Mesodermal cell (in vitro differentiated cells): ENCODE data around the gene DGKG.

ENCODE experiments used
- H3K27ac ChIP-seq: 2 replicates; pipeline ENCODE4 v1.7.0; 2013; ENCODE audit warnings: mild to moderate bottlenecking, low read depth, low read length, moderate library complexity; ENCODE audit not compliant: severe bottlenecking
- H3K36me3 ChIP-seq: 2 replicates; pipeline ENCODE4 v1.7.1; 2013; ENCODE audit warnings: mild to moderate bottlenecking, low read length, moderate library complexity; ENCODE audit not compliant: control insufficient read depth, insufficient read depth
- H3K4me1 ChIP-seq: one replicate; pipeline ENCODE4 v1.7.1; 2013; ENCODE audit warnings: mild to moderate bottlenecking, low read length; ENCODE audit not compliant: insufficient read depth, control insufficient read depth, poor library complexity, severe bottlenecking
- H3K4me3 ChIP-seq: 2 replicates; pipeline ENCODE4 v1.7.0; 2013; ENCODE audit warnings: low read length, control low read depth, mild to moderate bottlenecking; ENCODE audit not compliant: insufficient read depth, poor library complexity, severe bottlenecking; ENCODE audit errors: extremely low read depth
- H3K9me3 ChIP-seq: 2 replicates; pipeline ENCODE4 v1.7.1; 2013; ENCODE audit warnings: mild to moderate bottlenecking, low read length, moderate library complexity; ENCODE audit not compliant: control insufficient read depth
- WGBS, 2 experiments: methylation state at CpG; one replicate each; pipeline ENCODE4 v1.1.5; 2013; ENCODE audit warnings: missing lambda C conversion rate in 2 of 2; ENCODE audit not compliant: insufficient coverage in 2 of 2; 5-methylcytosine and 5-hydroxymethylcytosine counted together

The DGKG gene

GRCh38 chr3:186152889-186153292 lies 209.1 kb downstream of the DGKG start:
- no peaks in the 10 kb centered on the region for H3K36me3 ChIP-seq
- no peaks in the 10 kb centered on the region for H3K4me1 ChIP-seq
- no peaks in the 10 kb centered on the region for H3K9me3 ChIP-seq
- no peak overlapping the region for H3K4me3 ChIP-seq
- H3K27ac ChIP-seq = no peak overlapping the region
- 93% methylated on average over 5 of the region's 9 CpGs; no CpG with 5 or more reads in 1 of the 2 experiments for WGBS, 2 experiments

- Histone ChIP-seq H3K4me1 (no peaks in the 10 kb centered on the region), H3K27ac (no peak overlapping the region), H3K9me3 (no peaks in the 10 kb centered on the region), H3K4me3 (no peak overlapping the region), H3K36me3 (no peaks in the 10 kb centered on the region)
- WGBS, 2 experiments = 84 to 97% methylated on average over 6 of the region's 8 CpGs
Observed at GRCh38 chr3:186152361-186152798, 209.7 kb downstream of the DGKG start.

DNA sequence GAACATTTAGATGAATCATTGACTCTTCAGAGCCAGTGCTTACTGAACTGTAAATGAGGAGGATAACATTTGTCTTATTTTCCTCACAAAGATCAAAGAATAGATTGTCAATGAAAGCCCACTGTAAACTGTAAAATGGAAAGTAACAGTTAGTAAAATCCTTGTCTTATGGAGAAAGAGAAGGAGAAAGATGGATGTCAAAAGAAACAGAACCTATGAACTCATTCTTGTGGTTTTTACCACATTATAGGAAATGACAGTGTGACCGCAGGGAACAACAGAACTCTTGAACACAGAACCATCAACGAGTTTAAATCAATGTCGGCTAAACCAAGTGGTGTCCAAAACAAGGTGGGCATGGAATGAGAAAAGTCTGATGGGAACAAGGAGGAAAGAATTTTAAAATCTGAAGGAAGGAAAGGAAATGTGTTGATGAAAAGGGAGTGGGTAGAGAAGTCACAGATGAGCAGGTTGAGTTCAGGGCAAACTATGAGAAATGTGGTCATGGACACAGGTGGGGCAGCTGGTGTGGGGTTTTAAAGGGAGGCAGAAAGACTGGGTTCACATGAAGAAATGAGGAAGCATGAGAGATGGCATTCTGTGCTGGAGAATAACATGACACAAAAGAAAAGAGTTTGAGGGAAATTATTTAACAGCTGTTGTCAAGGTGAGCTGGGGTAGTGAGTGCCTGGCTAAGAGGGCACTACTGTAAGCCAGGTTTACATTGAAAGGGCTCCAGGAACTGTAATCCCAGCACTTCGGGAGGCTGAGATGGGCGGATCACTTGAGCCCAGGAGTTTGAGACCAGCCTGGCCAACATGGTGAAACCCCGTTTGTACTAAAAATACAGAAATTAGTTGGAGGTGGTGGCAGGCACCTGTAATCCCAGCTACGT lies 210.7 kb downstream of the DGKG start:
- Histone ChIP-seq H3K27ac (no peak overlapping the region), H3K4me1 (no peaks in the 10 kb centered on the region), H3K4me3 (no peak overlapping the region), H3K9me3 (no peaks in the 10 kb centered on the region), H3K36me3 (no peaks in the 10 kb centered on the region)
- 93 to 97% methylated on average over 5 to 6 of the region's 7 CpGs for WGBS, 2 experiments

DNA sequence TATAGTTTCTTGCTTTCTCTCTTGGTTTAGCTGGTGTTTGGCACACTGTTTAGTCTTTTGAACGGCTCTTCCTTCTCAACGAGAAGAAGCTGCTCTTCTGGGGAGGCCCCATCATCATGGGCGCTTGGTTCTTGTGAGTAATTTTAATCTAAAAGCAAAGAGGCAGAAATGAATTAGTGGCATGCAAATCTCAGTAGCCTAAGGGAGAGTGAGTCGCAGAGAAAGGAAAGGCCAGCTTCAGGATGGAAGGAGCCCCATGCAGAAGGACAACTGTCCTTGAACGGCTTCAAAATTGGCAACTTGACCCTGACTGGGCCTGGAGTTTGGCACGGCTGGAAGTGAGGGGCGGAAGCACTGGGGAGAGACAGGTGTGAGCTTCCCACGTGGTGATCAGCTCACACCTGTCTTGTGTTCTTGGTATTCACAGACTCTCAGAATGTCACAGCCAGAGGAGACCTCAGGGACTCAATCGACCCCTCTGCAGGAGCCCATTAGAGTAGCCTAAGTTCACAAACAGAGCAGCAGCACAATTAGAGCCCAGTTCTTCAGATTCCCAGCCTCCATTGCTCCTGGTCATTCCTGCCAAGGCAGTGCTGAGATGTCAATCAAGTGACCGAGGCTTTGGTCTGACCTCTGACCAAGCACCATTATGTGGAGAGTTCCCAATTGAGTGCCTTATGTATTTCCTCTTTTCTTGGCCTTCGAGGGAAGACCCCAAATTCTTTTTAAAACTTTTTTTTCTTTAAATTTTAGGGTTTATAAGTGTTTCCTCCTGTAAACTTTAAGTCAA lies 211.8 kb downstream of the DGKG start:
- Histone ChIP-seq H3K4me1 (no peaks in the 10 kb centered on the region), H3K27ac (no peak overlapping the region), H3K36me3 (no peaks in the 10 kb centered on the region), H3K4me3 (no peak overlapping the region), H3K9me3 (no peaks in the 10 kb centered on the region)
- 81 to 84% methylated on average over 9 to 10 of the region's 11 CpGs for WGBS, 2 experiments

DNA sequence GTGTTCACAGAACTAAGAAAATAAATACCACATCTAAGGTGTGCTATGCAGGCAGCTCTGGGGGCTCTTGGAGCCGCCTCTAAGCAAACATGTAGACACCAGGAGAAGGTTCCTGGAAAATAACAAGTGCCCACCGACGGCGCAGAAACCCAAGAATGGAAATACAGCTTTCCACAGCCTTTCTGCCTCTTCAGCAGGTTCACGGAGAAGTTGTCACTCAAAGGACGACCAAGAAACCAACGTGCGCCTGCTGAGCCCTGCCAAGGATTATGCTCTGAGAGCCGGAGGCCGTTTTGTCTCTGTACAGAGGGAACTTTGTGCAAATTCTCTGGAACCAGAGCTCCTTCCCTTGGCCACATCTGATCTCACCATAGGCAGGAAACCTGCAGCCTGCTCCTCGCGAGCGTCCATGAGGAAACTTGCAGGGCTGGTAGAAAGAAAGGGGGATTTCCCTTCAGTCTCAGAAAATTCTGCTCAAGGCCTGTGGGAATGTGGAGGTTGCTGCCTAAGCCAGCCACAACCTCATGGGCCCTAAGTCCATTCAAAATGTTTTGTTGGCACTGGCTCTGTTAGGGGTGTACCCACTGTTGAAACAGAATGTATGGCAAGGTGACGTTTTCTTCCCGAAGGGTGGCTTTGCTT lies 212.6 kb downstream of the DGKG start:
- Histone ChIP-seq H3K9me3 (no peaks in the 10 kb centered on the region), H3K36me3 (no peaks in the 10 kb centered on the region), H3K4me3 (no peak overlapping the region), H3K27ac (no peak overlapping the region), H3K4me1 (no peaks in the 10 kb centered on the region)
- WGBS, 2 experiments = 86 to 93% methylated on average over 12 to 13 of the region's 15 CpGs

DNA sequence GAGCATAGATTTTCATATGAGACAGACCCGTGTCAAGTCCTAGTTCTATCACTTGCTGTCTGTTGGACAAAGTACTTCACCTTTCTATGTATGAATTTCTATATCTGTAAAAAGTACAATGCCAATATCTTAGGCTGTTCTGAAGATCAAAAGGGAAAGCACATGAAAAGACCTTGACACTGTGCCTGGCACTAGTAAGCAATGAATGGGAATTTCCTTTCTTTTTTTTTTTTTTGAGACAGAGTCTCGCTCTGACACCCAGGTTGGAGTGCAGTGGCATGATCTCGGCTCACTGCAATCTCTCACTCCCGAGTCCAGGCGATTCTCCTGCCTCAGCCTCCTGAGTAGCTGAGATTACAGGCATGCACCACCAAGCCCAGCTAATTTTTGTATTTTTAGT lies 217.8 kb downstream of the DGKG start:
- Histone ChIP-seq H3K4me1 (peaks cover 4% of the 10 kb centered on the region), H3K4me3 (no peak overlapping the region), H3K27ac (no peak overlapping the region), H3K36me3 (no peaks in the 10 kb centered on the region), H3K9me3 (no peaks in the 10 kb centered on the region)
- 80 to 100% methylated on average over 1 to 4 of the region's 5 CpGs for WGBS, 2 experiments

DNA sequence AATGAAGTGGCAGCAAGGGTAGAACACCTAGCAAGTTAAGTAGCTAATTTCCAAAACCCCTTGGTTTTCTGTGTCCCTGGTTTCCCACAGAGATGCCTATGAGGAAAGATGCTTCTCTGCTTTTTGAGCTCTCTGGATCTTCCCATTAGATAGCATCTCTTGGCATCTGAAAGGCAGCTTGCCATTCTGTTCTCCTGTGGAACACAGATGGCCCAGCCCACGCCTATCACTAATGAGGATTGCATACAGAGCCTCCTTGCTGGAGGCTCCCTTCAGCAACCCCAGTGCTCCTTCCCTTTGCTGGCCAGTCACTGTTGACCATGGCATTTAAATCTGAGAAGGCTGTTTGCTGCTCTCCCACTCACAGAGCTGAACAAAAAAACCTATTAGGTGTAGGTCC lies 218.8 kb downstream of the DGKG start:
- H3K27ac ChIP-seq = no peak overlapping the region
- 71 to 75% methylated on average over 1 of the region's 1 CpG for WGBS, 2 experiments
- H3K4me3 ChIP-seq = no peak overlapping the region
- no peaks in the 10 kb centered on the region for H3K36me3 ChIP-seq
- H3K9me3 ChIP-seq = no peaks in the 10 kb centered on the region
- peaks cover 4% of the 10 kb centered on the region for H3K4me1 ChIP-seq

GRCh38 chr3:186142393-186142932 lies 219.6 kb downstream of the DGKG start:
- Histone ChIP-seq H3K9me3 (no peaks in the 10 kb centered on the region), H3K4me1 (peaks cover 4% of the 10 kb centered on the region), H3K27ac (no peak overlapping the region), H3K36me3 (no peaks in the 10 kb centered on the region), H3K4me3 (no peak overlapping the region)

DNA sequence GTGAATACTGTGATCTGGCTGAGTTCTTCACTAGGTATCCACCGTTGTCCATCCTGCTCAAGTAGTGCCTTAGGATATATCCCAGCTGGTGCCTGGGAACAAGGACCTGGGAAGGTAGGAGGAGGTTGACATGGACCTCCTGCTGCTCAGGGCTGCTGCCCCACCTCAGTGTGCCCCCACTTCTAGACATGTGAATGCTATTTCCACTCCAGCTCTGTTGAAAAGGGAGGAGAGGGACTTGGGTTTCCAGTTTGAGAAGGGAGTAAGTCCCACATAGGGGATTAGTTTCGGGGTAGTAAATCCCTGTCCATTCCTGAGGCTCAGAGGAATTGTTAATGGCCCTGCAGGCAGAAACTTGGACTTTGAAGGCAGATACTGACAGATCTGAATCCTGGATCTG lies 220.2 kb downstream of the DGKG start:
- H3K27ac ChIP-seq = no peak overlapping the region
- no peaks in the 10 kb centered on the region for H3K36me3 ChIP-seq
- no peaks in the 10 kb centered on the region for H3K9me3 ChIP-seq
- H3K4me1 ChIP-seq = peaks cover 4% of the 10 kb centered on the region
- WGBS, 2 experiments = 93% methylated on average over 2 of the region's 2 CpGs; no CpG with 5 or more reads in 1 of the 2 experiments
- H3K4me3 ChIP-seq = no peak overlapping the region

- no peaks in the 10 kb centered on the region for H3K9me3 ChIP-seq
- H3K4me3 ChIP-seq = no peak overlapping the region
- H3K4me1 ChIP-seq = peaks cover 4% of the 10 kb centered on the region
- 97 to 99% methylated on average over 11 of the region's 12 CpGs for WGBS, 2 experiments
- H3K36me3 ChIP-seq = no peaks in the 10 kb centered on the region
- H3K27ac ChIP-seq = no peak overlapping the region
Observed at GRCh38 chr3:186138272-186138981, 223.6 kb downstream of the DGKG start.
